NCI-H1105 treated with DMSO at 0.1 percent for 48 hours (cell line): Measurements from ENCODE around the gene LDAF1.

Experiments used
- DNase-seq: peaks from one replicate; lab custom pipeline; 2025; lab: John Stamatoyannopoulos, UW

The LDAF1 gene

DNA sequence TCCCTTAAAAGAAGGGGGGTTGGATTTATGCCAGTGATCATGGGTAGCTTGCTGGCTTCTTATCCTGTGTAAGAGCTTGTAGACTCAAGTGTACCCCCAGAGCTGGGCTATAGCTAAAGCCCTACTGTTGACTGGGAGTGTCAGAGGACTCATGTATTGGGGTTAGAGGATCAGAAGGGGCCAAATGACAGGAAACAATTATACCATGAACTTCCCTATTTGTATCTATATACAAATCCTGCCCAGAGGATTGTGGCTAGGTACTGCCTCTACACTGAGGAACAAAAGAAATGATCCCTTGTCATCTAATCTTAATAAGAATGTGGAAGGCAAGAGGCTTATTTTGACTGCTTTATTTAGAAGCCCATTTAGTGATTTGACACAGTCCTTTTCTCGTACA, 38.6 kb downstream of the LDAF1 start:
- no peak for DNase-seq

DNA sequence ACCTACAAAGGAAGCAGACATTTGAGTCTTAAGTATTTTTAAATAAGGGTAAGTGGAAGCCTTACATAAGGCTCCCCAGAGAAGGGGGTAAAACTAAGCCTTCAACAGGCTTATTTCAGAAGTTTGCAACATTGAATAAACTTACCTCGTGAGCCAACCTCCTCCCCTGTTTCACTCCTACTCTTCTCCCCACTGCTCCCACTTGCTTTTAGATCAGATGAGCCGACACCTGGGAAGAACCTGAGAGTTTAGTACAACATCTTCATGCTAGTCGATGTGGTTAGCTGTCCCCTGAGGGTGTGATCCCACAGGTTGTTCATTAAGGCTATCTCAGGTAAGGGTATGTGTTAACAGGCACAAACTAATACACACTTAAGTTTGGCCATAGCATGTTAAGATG, 39.1 kb downstream of the LDAF1 start:
- no peak for DNase-seq

DNA sequence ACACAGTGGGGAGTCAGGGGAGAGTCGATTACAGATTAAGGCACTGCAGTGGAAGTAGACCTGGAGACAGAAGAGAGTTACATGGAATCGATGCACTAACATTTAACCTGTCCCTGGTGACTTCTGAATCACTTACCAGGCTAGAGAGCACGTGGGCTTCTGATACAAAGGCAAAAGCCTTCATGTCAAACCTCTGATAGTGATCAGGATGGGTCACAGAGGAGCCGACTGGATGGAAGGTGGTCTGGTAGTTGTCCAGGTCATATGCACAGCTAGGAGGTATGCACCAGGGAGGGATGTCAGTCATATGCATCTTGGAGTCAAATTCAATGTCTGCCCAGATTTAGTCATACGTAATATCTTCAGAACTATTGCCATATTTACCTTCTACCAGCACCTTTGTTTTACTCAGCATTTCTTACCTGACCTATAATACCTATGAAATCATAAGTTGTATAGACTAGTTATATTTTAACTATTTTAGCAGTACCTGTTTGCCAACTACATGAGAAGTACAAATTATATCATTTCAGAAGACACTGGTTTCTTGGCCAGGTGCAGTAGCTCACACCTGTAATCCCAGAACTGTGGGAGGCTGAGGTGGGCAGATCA, 41.2 kb downstream of the LDAF1 start:
- no peak for DNase-seq

DNA sequence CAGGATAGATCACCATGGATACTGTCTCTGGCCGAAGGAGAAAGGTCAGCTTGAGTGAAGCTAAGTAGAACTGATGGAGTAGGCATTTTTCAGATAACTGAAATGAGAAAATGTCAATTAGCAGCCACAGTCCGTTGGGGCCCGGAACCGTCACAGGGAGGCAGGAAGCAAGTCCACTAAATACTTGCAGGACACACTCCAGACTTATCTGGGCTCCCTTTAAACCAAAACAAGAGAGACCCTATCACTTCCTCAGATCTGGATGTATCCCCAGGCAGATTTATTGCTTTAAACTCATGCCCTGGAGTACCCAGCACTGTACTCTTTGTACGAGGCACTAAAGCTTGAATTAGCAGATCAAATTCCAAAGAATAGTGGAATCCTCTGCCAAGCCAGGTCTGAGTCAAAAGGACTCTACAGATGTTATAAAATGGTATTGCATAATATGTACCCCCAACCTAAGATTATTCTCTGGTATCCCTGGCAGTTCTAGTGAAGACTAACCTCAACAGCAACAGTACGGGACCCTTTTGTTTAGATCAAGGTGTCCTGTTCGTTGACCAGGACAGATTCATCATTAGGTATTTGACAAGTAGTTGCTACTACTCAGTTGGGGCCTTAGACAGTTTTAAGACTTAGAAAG, 44.8 kb downstream of the LDAF1 start:
- DNase-seq = no peak

DNA sequence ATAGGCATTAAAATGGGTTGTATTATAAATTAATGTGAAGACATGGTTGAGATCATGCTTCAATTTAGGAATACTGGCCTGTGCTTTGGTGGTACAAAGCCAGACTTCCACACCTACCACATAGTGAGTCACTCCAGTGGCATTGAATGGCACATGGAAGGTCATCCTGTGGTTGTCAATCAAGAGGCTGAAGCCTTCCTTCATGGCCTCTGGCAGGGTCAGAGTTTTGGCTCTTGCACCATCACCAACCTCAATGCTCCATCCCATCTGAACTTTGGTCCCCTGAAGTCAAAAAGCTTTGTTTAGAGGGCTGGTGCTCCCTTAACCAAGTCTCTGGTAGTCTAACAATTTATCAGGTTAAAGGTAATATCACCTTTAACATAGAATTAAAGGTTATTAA, 46.8 kb downstream of the LDAF1 start:
- no peak for DNase-seq

DNA sequence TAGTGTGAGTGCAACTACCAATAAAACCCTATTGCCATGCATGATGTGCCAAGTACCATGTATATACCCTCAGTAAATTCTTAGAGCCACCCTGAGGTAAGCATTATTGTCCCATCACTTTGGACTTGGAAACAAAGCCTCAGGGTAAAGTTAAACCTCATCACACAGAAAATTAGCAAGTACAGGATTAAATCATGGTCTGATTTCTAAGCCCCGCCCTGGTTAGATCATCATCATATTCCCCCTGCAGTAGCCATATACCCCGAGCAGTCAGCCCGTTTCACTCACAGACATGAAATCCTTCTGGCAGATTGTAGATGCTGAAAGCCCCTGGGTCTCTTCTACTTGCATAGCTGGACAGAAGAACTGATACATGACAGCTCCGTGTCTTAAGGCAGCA, 48.1 kb downstream of the LDAF1 start:
- no peak for DNase-seq

DNA sequence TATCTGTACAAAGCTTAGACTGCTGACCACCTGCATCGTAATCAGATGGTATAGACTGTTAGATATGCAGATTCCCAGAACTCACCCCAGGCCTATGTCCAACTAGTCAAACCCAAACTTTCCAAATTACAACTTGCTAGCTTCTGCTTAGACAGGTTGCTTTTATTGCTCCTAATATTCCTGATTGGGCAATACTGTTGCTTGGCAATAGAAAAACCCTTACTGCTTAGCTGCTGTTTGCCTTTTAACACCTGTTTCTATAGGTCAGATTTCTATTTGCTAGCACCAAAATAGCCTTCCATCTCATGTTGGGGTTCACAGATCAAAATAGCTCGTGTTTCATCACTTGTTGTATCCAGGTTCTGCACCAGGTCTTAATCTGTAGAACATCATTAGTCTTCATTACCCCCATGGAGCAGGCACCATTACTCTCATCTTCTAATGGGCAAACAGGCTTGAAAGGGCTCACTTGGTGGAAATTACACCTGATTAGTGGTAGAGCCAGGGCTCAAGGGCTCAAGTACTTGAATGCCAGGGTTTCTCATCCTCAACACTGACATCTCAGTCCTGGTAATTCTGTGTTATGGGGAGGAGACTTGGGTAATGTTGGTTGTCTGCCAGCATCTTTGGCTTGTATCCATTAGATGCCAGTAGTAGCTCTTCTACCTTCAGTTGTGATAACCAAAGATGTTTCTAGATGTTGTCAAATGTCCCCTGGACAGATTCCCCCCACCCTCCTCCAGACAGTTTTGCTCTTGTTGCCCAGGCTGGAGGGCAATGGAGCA, 50.2 kb downstream of the LDAF1 start:
- DNase-seq = no peak

DNA sequence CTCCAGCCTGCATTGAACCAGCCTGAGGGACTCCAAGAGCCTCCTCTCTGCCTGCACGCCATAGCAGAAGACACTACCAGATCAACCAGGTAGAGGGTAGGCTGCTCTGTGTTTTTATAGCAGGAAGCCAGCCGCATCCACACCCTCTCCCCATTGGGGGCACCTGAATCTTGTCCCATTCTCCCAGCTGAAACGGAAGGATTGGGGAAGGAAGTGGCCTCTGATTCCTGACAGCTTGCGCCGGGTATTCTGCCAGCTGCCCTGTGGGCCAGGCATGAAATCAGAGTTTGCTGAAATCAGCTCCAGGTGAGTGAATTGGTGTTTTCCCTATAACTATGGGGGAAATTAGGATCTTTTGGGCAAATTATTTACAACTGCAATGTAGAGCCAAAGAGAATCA, 53.0 kb downstream of the LDAF1 start, which contains the start of gene ZP2:
ZP2 (minus strand) TSS at position 89 of the 400 bp plus-strand sequence; CDS start at position 62, 27 bp downstream.
- DNase-seq = no peak

DNA sequence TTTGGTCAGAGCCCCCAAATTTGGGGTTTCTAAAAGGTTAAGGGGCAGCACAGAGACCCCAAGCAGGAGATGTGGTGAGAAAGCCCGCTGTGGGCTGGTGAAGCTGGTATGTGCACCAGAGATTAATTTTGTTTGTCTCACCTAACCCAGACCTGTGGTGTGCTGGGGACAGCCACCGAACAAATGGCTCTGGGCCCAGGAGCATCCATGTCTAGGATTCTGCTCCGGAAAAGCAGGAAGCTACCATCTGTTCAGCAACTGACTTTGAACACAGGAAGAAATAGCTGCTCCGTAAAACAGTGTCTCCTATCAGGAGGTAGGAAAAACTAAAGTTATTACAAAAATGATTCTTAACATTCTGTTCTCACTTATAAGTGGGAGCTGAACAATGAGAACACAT, 55.6 kb downstream of the LDAF1 start:
- DNase-seq = no peak

DNA sequence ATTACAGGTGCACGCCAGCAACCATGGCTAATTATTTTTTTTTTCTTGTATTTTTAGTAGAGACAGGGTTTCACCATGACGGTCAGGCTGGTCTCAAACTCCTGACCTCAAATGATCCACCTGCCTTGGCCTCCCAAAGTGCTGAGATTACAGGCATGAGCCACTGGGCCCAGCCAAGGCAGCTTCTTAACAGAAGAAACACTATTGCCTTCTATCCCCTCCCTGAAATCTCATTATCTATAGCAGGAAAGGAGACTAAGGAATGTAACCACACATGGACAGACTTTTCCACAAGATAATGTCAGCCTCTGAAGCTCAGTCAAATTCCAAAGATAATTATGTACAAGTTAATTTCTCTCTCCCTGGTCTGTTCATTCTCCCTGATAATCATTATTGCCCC, 58.6 kb downstream of the LDAF1 start:
- DNase-seq = no peak

DNA sequence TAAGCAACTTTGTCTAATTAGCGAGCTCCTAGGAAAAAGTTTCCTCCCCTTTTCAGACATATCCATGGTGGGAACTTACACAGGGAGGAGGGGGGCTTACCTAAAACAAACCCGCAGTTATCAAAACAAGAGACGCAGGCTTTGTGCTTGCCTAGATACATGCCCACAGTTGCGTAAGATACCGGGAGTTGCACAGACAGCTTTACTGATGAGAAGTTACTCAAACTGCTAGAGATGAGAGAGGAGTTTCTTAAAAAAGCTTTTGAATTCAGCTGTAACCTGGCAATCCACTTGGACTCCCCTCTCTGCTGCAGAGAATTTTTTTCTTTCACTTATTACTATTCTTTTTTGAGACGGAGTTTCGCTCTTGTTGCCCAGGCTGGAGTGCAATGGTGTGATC, 59.7 kb downstream of the LDAF1 start:
- no peak for DNase-seq

DNA sequence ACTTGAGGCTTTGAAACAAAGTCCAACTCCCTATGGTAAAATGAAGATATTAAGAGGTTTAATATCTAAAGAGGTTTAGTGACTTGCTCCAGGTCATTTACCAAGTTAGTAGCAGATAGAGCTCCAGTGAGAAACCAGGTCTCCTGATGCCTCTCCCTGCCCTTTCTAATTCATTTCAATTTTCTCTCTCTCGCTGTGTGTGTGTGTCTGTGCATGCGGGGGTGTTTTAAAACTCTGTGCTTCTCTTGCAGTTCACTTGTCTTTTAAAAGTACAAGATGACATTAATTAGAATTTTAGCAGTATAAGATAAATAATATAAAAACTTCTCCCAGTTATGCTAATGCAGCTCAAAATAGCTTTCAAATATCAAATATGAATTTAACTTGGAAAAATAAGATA, 61.1 kb downstream of the LDAF1 start:
- DNase-seq = no peak

DNA sequence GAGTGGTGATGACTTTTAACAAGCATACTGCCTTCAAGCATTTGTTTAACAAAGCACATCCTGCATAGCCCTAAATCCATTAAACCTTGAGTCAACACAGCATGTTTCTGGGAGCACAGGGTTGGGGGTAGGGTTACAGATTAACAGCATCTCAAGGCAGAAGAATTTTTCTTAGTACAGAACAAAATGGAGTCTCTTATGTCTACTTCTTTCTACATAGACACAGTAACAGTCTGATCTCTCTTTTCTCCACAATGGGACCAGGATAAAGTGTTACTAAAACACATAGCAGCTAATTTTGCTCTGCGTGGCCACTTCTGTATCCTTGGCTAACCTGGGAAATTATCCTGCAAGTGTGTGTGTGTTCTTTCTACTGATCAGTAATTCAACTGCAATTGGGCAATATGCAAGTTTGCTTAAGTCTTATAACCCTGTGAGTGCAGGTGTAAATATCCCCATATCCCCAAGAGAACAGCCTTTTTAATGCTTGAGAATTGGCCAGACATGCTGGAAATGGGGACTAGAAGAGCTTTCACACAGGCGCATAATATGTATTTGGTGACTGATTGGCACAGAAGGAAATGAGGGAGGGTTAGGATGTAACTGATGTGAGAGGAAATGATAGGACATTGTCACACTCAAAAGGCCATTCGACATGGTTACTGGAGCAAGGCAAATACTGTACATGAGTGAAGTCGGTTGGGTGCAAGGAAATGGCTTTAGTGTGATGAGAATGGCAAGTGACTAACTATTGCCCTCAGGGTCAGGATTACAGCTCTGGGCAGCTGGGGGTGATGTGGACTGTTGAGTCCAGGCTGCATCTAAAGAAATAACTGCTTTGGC, 64.2 kb downstream of the LDAF1 start:
- DNase-seq = no peak

DNA sequence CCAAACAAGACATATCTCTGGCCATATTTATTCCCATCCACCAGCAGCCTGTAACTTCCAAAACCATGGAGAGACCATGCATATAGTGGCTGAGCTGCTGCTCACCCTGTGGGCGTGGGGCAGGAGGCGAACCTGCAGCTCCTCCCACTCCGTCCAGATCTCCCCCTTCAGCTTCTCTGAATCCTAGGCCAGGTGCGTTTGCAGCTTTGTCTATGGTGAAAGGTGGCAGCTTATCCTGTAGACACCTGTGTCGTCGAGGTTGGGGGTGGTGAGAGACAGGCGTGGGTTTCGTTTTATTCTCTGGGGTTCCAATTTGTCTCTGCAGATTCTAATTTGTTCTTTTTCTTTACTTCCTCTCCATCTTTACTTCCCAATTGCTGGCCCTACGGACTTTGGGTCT, 65.3 kb downstream of the LDAF1 start:
- no peak for DNase-seq

DNA sequence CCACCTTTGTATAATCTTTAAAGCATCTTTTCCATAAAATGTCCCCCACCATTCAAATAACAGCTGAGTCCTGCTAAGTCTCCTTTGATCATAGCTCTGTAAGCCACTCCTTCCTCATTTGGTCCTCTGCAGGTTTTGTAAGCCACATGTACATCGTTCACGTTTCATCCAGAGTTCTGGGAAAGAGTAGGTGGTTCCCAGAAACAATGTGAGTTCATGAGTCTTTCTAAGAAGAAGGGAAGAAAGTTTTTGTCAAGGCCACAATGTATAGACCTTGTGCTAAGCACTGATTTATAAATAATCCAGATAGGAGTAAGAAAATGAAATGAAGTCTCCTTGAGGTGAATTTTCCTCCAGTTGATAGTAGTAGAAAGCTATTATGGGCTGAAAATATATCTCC, 66.3 kb downstream of the LDAF1 start:
- DNase-seq = no peak

DNA sequence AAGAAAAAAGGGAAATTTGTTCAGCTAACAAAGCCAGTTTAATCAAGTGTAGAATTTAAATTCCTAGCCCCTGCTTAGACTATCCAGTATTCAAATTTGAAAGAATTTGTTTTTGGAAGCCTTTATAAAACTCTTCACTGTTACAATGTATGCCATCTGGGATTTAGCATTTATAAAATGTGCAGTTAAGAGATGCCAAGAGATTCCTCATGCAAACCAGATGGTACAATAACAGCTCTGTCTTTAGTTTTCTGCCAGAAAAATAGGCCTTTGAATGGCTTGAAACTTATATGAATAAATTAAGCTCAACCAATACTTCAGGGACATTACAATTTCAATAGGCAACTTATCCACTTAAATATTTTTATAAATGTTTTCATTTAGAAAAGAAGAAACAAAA, 68.3 kb downstream of the LDAF1 start:
- DNase-seq = no peak

DNA sequence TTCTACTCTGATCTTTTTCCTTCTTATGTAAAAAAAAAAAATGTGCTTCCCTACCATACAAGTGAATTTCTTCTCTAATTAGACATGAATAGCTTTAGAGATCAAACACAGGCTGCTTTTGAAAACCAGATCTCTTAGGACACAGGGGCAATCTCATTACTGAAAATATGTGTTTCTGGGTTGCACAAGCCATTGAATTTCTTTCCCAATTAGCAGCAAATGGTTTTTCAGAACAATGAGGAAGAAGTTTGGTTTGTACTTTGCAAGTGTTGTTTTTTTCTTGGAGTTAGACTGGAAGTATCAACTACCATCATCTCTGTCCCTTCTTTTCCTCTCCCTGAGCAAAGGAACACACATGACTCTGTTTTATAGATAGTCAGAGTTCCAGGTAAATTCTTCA, 69.4 kb downstream of the LDAF1 start:
- DNase-seq = no peak

DNA sequence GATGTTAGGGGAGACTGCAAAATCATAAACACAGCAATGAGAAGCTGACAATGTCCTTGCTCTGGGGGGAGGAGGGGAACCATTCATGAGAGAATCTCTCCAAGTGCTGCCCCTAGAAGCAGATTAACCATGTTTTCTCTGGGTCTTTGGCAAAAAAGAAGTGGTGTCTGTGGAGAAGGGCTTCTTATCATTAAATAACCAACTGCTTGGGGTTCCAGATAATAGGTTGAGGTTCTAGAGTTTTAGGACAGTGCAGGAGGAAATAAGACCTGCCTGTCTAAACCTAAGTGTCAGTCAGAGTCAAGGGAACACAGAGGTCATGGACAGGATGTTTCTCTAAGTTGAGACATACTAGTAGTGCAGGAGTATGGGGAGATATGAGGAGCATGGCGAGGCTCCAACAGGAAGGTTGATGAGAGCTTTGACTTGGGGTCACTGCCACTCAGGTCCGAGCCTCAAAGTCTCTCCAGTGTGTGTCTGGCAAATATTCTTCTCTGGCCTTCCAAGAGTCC, 69.9 kb downstream of the LDAF1 start:
- DNase-seq = no peak
